ENCODE results near the gene FALEC. TPM values are rescaled to one million over a fixed set of nuclear protein-coding genes. Genes with fewer than 3 reads are reported as not detected.

Gene FALEC
- total and polyA plus RNA-seq, 2 of the 8 experiments (the other 6 are each of a cell fraction or from before 2014, with no cell fraction given), result not detected

GRCh38 chr1:150514260-150514659 lies 1.3 kb upstream of the FALEC start (continued):
- TF ChIP-seq EZH2 (IDR thresholded peaks at IDR 0.05; ENCODE audit: low read depth, low read length, severe bottlenecking), result no peak
- no peak for TF ChIP-seq KDM5A (IDR thresholded peaks at IDR 0.05; ENCODE audit: low read length)
- no peak for TF ChIP-seq POU5F1 (IDR thresholded peaks at IDR 0.05; ENCODE audit: low read depth, low read length)
- TF ChIP-seq HDAC6 (IDR thresholded peaks at IDR 0.05; ENCODE audit: low read depth, low read length), result no peak
- no peak for TF ChIP-seq RFX5 (IDR thresholded peaks at IDR 0.05; ENCODE audit: borderline replicate concordance, low read depth, low read length)
- TF ChIP-seq SUZ12 (IDR thresholded peaks at IDR 0.05; ENCODE audit: low read length), result no peak
- TF ChIP-seq SP2 (IDR thresholded peaks at IDR 0.05; ENCODE audit: low read length), result no peak
- no peak for TF ChIP-seq RBBP5 (IDR thresholded peaks at IDR 0.05; ENCODE audit: borderline replicate concordance, low read depth, low read length)
- TF ChIP-seq RAD21 (IDR thresholded peaks at IDR 0.05 in 1 of 2, conservative IDR thresholded peaks at IDR 0.05 in 1 of 2; ENCODE audit: low read depth in 2 of 2, low read length in 2 of 2), result no peak
- TF ChIP-seq SP1 (IDR thresholded peaks at IDR 0.05; ENCODE audit: low read depth, low read length), result no peak
